ENCODE measurements around the gene HPGD.
"Not testable (repeated sequence)": the region's sequence is repeated elsewhere in the genome, so short reads cannot be mapped to it uniquely, and the experiment has no call there.

Gene HPGD

GRCh38 chr4:174496631-174497432, 25.5 kb downstream of the HPGD start:
- Histone ChIP-seq H3K9ac (ENCODE audit: low read length) (no peak overlapping the region), H3K36me3 (ENCODE audit: control insufficient read depth, low read depth, low read length) (no peaks in the 10 kb centered on the region), H3K4me1 (ENCODE audit: control insufficient read depth, low read depth, low read length) (peaks cover 3% of the 10 kb centered on the region), H3K27me3 (ENCODE audit: control insufficient read depth, insufficient read depth, low read length) (no peaks in the 10 kb centered on the region), H3K27ac (ENCODE audit: low read length) (no peak overlapping the region), H3K4me3 (ENCODE audit: low read length) (no peak overlapping the region), H3K9me3 (ENCODE audit: control insufficient read depth, low read depth, low read length) (no peaks in the 10 kb centered on the region)

GRCh38 chr4:174495626-174496025, 26.7 kb downstream of the HPGD start:
- Histone ChIP-seq H3K36me3 (ENCODE audit: control insufficient read depth, low read depth, low read length) (no peaks in the 10 kb centered on the region), H3K27ac (ENCODE audit: low read length) (no peak overlapping the region), H3K4me1 (ENCODE audit: control insufficient read depth, low read depth, low read length) (peaks cover 3% of the 10 kb centered on the region), H3K9ac (ENCODE audit: low read length) (no peak overlapping the region), H3K4me3 (ENCODE audit: low read length) (no peak overlapping the region), H3K27me3 (ENCODE audit: control insufficient read depth, insufficient read depth, low read length) (no peaks in the 10 kb centered on the region), H3K9me3 (ENCODE audit: control insufficient read depth, low read depth, low read length) (no peaks in the 10 kb centered on the region)

GRCh38 chr4:174494726-174495125, 27.6 kb downstream of the HPGD start:
- no peak overlapping the region for H3K9ac ChIP-seq (ENCODE audit: low read length)
- H3K27ac ChIP-seq (ENCODE audit: low read length): no peak overlapping the region
- no peaks in the 10 kb centered on the region for H3K9me3 ChIP-seq (ENCODE audit: control insufficient read depth, low read depth, low read length)
- no peak overlapping the region for H3K4me3 ChIP-seq (ENCODE audit: low read length)
- H3K27me3 ChIP-seq (ENCODE audit: control insufficient read depth, insufficient read depth, low read length): no peaks in the 10 kb centered on the region
- H3K36me3 ChIP-seq (ENCODE audit: control insufficient read depth, low read depth, low read length): no peaks in the 10 kb centered on the region
- H3K4me1 ChIP-seq (ENCODE audit: control insufficient read depth, low read depth, low read length): peaks cover 3% of the 10 kb centered on the region

- H3K9ac ChIP-seq (ENCODE audit: low read length): no peak overlapping the region
- no peak overlapping the region for H3K27ac ChIP-seq (ENCODE audit: low read length)
- H3K4me3 ChIP-seq (ENCODE audit: low read length): no peak overlapping the region
- H3K36me3 ChIP-seq (ENCODE audit: control insufficient read depth, low read depth, low read length): no peaks in the 10 kb centered on the region
- peaks cover 3% of the 10 kb centered on the region for H3K4me1 ChIP-seq (ENCODE audit: control insufficient read depth, low read depth, low read length)
- no peaks in the 10 kb centered on the region for H3K27me3 ChIP-seq (ENCODE audit: control insufficient read depth, insufficient read depth, low read length)
- no peaks in the 10 kb centered on the region for H3K9me3 ChIP-seq (ENCODE audit: control insufficient read depth, low read depth, low read length)
Observed at GRCh38 chr4:174494146-174494545, 28.1 kb downstream of the HPGD start.

- Histone ChIP-seq H3K4me1 (ENCODE audit: control insufficient read depth, low read depth, low read length) (peaks cover 3% of the 10 kb centered on the region), H3K27ac (ENCODE audit: low read length) (no peak overlapping the region), H3K27me3 (ENCODE audit: control insufficient read depth, insufficient read depth, low read length) (no peaks in the 10 kb centered on the region), H3K9ac (ENCODE audit: low read length) (no peak overlapping the region), H3K9me3 (ENCODE audit: control insufficient read depth, low read depth, low read length) (no peaks in the 10 kb centered on the region), H3K4me3 (ENCODE audit: low read length) (no peak overlapping the region), H3K36me3 (ENCODE audit: control insufficient read depth, low read depth, low read length) (no peaks in the 10 kb centered on the region)
Observed at GRCh38 chr4:174490451-174490961, 31.8 kb downstream of the HPGD start.

DNA sequence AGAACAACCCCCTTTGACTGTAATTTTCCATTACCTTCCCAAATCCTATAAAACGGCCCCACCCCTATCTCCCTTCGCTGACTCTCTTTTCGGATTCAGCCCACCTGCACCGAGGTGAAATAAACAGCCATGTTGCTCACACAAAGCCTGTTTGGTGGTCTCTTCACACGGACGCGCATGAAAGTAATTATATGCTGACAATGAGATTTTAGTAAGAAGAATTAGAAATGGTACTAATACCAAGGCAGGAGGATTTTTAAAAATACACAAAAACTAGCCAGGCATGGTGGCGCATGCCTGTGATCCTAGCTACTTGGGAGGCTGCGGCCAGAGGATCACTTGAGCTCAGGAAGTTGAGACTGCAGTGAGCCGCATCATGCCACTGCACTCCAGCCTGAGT, 33.9 kb downstream of the HPGD start:
- not testable (repeated sequence) for H3K4me3 ChIP-seq (ENCODE audit: low read length); H3K36me3 ChIP-seq (ENCODE audit: control insufficient read depth, low read depth, low read length); H3K9me3 ChIP-seq (ENCODE audit: control insufficient read depth, low read depth, low read length); H3K27ac ChIP-seq (ENCODE audit: low read length); H3K4me1 ChIP-seq (ENCODE audit: control insufficient read depth, low read depth, low read length); H3K9ac ChIP-seq (ENCODE audit: low read length); H3K27me3 ChIP-seq (ENCODE audit: control insufficient read depth, insufficient read depth, low read length)

GRCh38 chr4:174485025-174485424, 37.3 kb downstream of the HPGD start:
- H3K9me3 ChIP-seq (ENCODE audit: control insufficient read depth, low read depth, low read length): no peaks in the 10 kb centered on the region
- no peak overlapping the region for H3K27ac ChIP-seq (ENCODE audit: low read length)
- H3K9ac ChIP-seq (ENCODE audit: low read length): no peak overlapping the region
- H3K36me3 ChIP-seq (ENCODE audit: control insufficient read depth, low read depth, low read length): no peaks in the 10 kb centered on the region
- no peak overlapping the region for H3K4me3 ChIP-seq (ENCODE audit: low read length)
- no peaks in the 10 kb centered on the region for H3K4me1 ChIP-seq (ENCODE audit: control insufficient read depth, low read depth, low read length)
- no peaks in the 10 kb centered on the region for H3K27me3 ChIP-seq (ENCODE audit: control insufficient read depth, insufficient read depth, low read length)

GRCh38 chr4:174483792-174484191, 38.5 kb downstream of the HPGD start:
- Histone ChIP-seq H3K27ac (ENCODE audit: low read length) (no peak overlapping the region), H3K36me3 (ENCODE audit: control insufficient read depth, low read depth, low read length) (no peaks in the 10 kb centered on the region), H3K9ac (ENCODE audit: low read length) (no peak overlapping the region), H3K4me1 (ENCODE audit: control insufficient read depth, low read depth, low read length) (no peaks in the 10 kb centered on the region), H3K4me3 (ENCODE audit: low read length) (no peak overlapping the region), H3K9me3 (ENCODE audit: control insufficient read depth, low read depth, low read length) (no peaks in the 10 kb centered on the region), H3K27me3 (ENCODE audit: control insufficient read depth, insufficient read depth, low read length) (no peaks in the 10 kb centered on the region)

GRCh38 chr4:174479140-174479539, 43.1 kb downstream of the HPGD start:
- H3K9ac ChIP-seq (ENCODE audit: low read length): no peak overlapping the region
- no peaks in the 10 kb centered on the region for H3K4me1 ChIP-seq (ENCODE audit: control insufficient read depth, low read depth, low read length)
- no peaks in the 10 kb centered on the region for H3K9me3 ChIP-seq (ENCODE audit: control insufficient read depth, low read depth, low read length)
- no peaks in the 10 kb centered on the region for H3K36me3 ChIP-seq (ENCODE audit: control insufficient read depth, low read depth, low read length)
- no peak overlapping the region for H3K4me3 ChIP-seq (ENCODE audit: low read length)
- no peaks in the 10 kb centered on the region for H3K27me3 ChIP-seq (ENCODE audit: control insufficient read depth, insufficient read depth, low read length)
- H3K27ac ChIP-seq (ENCODE audit: low read length): no peak overlapping the region

- H3K27me3 ChIP-seq (ENCODE audit: control insufficient read depth, insufficient read depth, low read length): no peaks in the 10 kb centered on the region
- H3K9me3 ChIP-seq (ENCODE audit: control insufficient read depth, low read depth, low read length): no peaks in the 10 kb centered on the region
- no peaks in the 10 kb centered on the region for H3K4me1 ChIP-seq (ENCODE audit: control insufficient read depth, low read depth, low read length)
- H3K36me3 ChIP-seq (ENCODE audit: control insufficient read depth, low read depth, low read length): no peaks in the 10 kb centered on the region
- H3K27ac ChIP-seq (ENCODE audit: low read length): no peak overlapping the region
- H3K9ac ChIP-seq (ENCODE audit: low read length): no peak overlapping the region
- no peak overlapping the region for H3K4me3 ChIP-seq (ENCODE audit: low read length)
Observed at GRCh38 chr4:174475528-174475927, 46.8 kb downstream of the HPGD start.

DNA sequence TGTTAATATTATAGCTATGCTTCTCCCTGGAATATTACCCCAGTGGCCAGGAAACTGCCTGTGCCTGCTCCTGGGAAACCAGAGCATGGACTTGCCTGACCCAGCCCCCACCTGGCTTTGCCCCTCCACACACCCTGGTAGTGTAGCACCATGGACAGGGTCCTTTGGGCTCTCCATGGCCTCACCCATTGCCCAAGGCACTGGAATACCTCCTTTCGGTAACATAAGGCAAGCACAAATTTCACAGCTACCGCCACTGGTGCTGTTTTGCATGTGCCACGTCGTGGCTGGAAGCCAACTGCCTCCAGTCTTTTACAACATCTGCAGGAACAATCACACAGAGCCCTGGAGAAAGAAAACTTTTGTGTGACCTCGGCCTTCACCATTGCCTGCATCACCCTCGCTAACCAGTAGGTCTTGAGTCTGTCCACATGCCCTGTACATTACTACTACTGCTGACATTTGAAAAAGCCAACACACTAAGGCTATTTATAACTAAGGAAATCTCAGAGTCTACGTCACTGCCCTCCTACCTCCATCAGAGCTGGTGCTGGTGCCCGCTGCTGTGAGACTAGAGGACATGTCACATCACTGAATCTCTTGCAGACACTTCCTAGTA, 47.7 kb downstream of the HPGD start:
- Histone ChIP-seq H3K9ac (ENCODE audit: low read length) (no peak overlapping the region), H3K27ac (ENCODE audit: low read length) (no peak overlapping the region), H3K27me3 (ENCODE audit: control insufficient read depth, insufficient read depth, low read length) (no peaks in the 10 kb centered on the region), H3K36me3 (ENCODE audit: control insufficient read depth, low read depth, low read length) (no peaks in the 10 kb centered on the region), H3K4me3 (ENCODE audit: low read length) (no peak overlapping the region), H3K9me3 (ENCODE audit: control insufficient read depth, low read depth, low read length) (no peaks in the 10 kb centered on the region), H3K4me1 (ENCODE audit: control insufficient read depth, low read depth, low read length) (no peaks in the 10 kb centered on the region)

DNA sequence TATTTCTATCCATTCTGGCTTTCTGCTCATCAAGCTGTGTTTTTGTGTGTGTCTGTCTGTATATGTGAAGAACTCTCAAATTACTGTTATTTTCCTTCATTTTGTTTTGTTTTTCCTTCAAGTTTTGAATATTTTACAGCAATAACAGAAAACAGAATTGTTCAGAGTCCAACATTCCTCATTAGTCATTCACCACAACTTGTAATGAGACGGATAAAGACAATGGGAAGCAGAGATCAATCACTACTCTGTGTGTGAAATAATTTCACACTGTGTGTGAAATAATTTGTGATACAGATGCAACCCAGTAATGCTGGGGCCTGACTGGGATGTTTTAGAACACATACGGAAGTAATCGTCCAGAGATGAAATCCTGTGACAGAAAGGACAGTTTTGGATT, 55.2 kb downstream of the HPGD start:
- no peak overlapping the region for H3K27ac ChIP-seq (ENCODE audit: low read length)
- no peaks in the 10 kb centered on the region for H3K36me3 ChIP-seq (ENCODE audit: control insufficient read depth, low read depth, low read length)
- no peaks in the 10 kb centered on the region for H3K27me3 ChIP-seq (ENCODE audit: control insufficient read depth, insufficient read depth, low read length)
- H3K4me1 ChIP-seq (ENCODE audit: control insufficient read depth, low read depth, low read length): no peaks in the 10 kb centered on the region
- no peak overlapping the region for H3K9ac ChIP-seq (ENCODE audit: low read length)
- no peak overlapping the region for H3K4me3 ChIP-seq (ENCODE audit: low read length)
- H3K9me3 ChIP-seq (ENCODE audit: control insufficient read depth, low read depth, low read length): no peaks in the 10 kb centered on the region

All from iPS-18a (cell line).